T-helper 1 cell treated with Interleukin-12 subunit alpha and Interleukin-12 subunit beta and Interleukin-4 antibody, amounts not matched to agents 30 ng/mL and 1 ng/mL, for 36 hours (primary cell): ENCODE measurements around the gene PLEKHM3. TPM values are rescaled to one million over a fixed set of nuclear protein-coding genes. Genes with fewer than 3 reads are reported as not detected.

Experiments used
- intact Hi-C: fragments of 100-400 bp; cut with micrococcal nuclease; formaldehyde crosslinking; loops from one replicate; pipeline ENCODE4 v1.15.1; 2024
- total RNA-seq: library from RNA; stranded (reverse); gene quantifications from 2 replicates; pipeline ENCODE4 v1.2.3, GENCODE V29; 2022

The PLEKHM3 gene
- total RNA-seq, 1 donor from 2014 or later = 6.8 TPM

- intact Hi-C loops = no loop called here
These were observed 222.7 kb downstream of the PLEKHM3 start for GRCh38 chr2:207802650-207803049.

DNA sequence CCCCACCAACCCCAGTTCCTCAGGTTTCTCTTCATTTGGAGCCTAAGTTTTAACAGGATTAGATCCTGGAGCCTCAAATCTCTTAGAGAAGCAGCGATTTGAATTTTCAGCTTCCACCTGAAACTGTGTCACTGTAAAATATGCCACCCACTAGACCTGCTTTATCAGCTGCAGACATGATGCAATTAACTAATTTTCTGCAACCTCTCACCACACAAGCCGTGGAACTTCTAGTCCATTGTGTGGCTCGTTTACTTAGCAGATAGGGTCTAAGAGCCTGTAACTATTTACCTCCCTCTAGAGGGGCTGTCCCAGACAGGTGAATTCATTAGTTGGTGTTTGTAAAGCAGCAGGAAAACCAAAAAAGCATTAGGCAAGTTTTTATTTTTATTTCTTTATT, 224.1 kb downstream of the PLEKHM3 start:
- intact Hi-C loops = no loop called here

- intact Hi-C loops = no loop called here
These were observed 228.6 kb downstream of the PLEKHM3 start for GRCh38 chr2:207796585-207797350.

DNA sequence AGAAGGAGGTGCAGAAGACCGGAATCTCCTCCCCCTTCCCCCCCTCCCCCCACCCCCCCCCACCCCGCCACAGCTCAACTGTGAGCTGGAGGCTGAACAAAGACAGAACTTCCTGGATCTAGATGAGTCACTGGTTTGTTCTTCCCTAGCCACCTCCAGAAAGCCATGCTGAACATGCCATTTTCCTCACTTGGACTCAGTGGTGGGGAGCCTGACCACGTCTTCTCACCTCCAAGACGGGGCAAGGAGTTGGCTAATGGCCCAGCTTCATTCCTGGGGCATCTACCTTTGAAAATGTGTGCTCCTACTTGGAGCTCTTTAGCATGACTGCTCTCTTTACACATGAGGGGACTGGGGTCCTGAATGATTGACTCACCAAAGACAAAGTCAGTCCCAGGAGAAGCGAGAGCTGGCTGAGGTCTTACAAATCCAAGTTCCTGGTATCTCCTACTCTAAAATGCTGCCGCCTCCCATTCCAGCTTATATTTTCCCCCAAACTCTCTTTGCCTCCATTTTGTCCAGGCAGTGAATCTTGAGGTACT, 233.0 kb downstream of the PLEKHM3 start:
- intact Hi-C loops = no loop called here

- intact Hi-C loops = no loop called here
These were observed 233.6 kb downstream of the PLEKHM3 start for GRCh38 chr2:207791579-207792243.

GRCh38 chr2:207790898-207791297, 234.4 kb downstream of the PLEKHM3 start:
- intact Hi-C loops = no loop called here

DNA sequence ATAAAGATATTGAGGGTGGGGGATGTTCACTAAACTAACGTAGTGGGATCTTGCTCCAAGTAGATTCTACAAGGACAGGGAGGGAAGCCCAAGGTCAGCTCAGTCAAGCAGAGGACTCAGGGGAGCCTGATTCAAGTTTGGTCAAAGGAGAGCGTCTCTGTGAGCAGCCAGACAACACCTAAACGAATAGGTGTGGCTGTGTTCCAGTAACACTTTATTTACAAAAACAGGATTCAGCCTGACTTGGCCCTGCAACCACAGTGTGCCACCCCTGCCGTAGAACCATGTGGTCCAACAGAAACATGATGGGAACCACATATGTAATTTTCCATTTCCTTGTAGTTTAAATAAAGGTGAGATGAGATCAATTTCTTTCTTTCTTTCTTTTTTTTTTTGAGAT, 237.5 kb downstream of the PLEKHM3 start:
- intact Hi-C loops = no loop called here

DNA sequence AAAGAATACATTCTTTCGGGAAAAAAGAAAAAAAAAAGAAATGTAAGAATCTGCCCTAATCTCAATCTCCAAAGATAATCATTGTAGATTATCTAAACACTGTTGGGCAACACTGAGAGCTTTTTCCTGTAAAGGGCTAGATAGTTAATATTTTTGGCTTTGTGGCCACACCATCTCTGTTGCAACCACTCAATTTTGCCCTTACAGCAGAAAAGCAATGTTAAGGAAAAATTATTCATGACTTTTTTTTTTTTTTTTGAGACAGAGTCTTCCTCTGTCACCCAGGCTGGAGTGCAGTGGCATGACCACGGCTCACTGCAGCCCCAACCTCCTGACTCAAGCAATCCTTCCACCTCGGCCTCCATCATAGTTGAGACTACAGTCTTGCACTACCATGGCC, 238.3 kb downstream of the PLEKHM3 start:
- intact Hi-C loops = no loop called here

- intact Hi-C loops = no loop called here
These were observed 240.4 kb downstream of the PLEKHM3 start for GRCh38 chr2:207784898-207785297.

GRCh38 chr2:207783514-207783913, 241.8 kb downstream of the PLEKHM3 start:
- intact Hi-C loops = no loop called here

DNA sequence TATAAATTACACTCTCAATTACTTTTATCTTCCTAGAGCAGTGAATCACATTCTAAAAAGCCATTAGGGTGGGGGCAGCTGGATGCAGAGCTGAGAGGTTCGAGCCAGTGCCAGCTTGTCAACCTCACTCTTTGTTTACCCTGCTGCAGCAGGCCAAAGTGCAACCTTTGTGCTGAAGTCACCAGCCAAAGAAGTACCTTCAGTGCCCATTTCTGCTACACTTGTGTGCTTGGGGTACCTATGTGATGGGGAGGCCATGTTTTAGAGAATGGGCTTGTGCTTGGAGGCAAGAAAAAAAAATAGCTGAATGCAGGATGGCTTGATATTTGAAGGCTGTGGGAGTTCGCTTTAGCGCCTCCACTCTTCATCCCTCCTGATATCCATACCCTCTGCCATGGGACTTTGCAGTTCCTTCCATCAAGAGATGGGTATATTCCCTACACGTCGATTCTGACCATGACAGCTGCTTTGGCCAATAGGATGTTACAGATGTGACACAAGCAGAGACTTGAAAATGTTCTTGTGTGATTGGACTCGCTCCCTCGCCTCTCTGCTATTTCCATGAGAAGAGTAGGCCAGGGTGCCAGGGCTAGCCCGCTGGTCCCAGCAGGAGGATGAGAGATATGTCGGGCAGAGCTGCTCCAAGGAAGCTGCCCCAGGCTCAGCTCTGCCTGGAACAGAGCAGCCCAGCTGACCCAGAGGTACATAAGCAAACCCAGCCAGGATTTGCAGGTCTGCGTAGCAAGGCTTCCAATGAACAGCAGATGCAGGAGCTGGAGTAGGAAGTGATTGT, 242.9 kb downstream of the PLEKHM3 start:
- intact Hi-C loops = no loop called here

- intact Hi-C loops = no loop called here
These were observed 245.8 kb downstream of the PLEKHM3 start for GRCh38 chr2:207779523-207779922.

GRCh38 chr2:207778298-207778882, 246.9 kb downstream of the PLEKHM3 start:
- intact Hi-C loops = no loop called here

DNA sequence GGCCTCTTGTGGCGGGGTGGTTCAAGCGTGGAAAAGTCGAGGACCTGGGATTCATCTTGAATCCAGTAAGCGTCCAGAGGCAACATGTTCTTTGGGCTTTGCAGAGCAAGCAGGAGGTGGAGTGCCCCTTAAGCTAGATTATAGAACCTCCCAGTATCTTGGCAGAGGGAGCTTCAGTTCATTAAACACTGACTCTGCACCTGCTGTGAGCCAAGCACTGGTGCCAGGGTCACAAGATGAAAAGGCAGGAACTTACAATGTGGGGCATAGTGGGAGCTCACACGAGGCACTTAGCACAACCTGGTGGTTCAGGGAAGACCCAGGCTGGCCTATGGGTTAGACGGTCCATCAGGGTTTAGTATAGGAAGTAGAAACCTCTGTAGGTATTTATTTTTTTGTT, 248.2 kb downstream of the PLEKHM3 start:
- intact Hi-C loops = no loop called here

- intact Hi-C loops = no loop called here
These were observed 249.9 kb downstream of the PLEKHM3 start for GRCh38 chr2:207775473-207775872.

DNA sequence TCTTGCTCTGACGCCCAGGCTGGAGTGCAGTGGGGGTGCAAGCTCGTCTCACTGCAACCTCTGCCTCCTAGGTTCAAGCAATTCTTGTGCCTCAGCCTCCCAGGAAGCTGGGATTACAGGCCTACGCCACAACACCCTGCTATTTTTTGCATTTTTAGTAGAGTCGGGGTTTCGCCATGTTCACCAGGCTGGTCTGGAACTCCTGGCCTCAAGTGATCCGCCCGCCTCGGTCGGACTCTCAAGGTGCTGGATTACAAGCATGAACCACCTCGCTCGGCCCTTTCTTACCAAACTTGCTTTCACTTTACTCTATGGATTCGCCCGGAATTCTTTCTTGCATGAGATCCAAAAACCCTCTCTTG, 252.5 kb downstream of the PLEKHM3 start:
- intact Hi-C loops = no loop called here

DNA sequence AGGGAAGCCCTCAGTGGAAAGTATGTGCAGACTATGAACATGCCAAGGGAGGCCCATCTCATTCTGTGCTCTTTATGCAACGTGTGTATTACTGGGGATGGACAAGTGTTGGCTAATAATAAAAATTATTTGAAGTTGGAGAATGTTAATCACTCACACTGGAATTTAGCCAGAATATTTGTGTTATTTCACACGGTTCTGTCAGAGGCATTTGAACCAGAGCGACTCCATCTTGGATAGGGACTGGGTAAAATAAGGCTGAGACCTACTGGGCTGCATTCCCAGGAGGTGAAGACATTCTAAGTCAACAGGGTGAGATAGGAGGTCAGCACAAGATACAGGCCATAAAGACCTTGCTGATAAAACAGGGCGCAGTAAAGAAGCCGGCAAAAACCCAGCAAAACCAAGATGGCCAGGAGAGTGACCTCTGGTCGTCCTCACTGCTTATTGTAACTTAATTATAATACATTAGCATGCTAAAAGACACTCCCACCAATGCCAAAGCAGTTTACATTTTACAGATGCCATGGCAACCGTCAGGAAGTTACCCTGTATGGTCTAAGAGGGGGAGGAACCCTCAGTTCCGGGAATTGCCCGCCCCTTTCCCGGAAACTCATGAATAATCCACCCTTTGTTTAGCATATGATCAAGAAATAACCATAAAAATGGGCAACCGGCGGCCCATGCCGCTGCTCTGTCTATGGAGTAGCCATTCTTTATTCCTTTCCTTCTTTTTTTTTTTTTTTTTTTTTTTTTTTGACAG, 253.1 kb downstream of the PLEKHM3 start:
- intact Hi-C loops = no loop called here

- intact Hi-C loops = no loop called here
These were observed 253.9 kb downstream of the PLEKHM3 start for GRCh38 chr2:207771421-207771820.
